Cerebellar cortex (tissue), 1 donor: ENCODE data around the gene DUSP10.

Experiments
- DNase-seq: peaks from one replicate; pipeline ENCODE4 v3.0.0-alpha.2; 2015; ENCODE audit warnings: low spot score

The DUSP10 gene

GRCh38 chr1:221765527-221765926 lies 23.6 kb upstream of the DUSP10 start:
- no peak for DNase-seq

GRCh38 chr1:221762121-221762520 lies 20.2 kb upstream of the DUSP10 start:
- DNase-seq: no peak

GRCh38 chr1:221761354-221762002 lies 19.6 kb upstream of the DUSP10 start:
- no peak for DNase-seq

- no peak for DNase-seq
These were observed 19.0 kb upstream of the DUSP10 start for GRCh38 chr1:221760911-221761310.

GRCh38 chr1:221759436-221759835 lies 17.5 kb upstream of the DUSP10 start:
- DNase-seq: no peak

- no peak for DNase-seq
These were observed 16.6 kb upstream of the DUSP10 start for GRCh38 chr1:221758455-221758854.

GRCh38 chr1:221756830-221757551 lies 15.1 kb upstream of the DUSP10 start:
- no peak for DNase-seq

GRCh38 chr1:221753828-221754188 lies 11.9 kb upstream of the DUSP10 start:
- DNase-seq: no peak

- no peak for DNase-seq
These were observed 9.5 kb upstream of the DUSP10 start for GRCh38 chr1:221751226-221751887.

- DNase-seq: no peak
These were observed 7.1 kb upstream of the DUSP10 start for GRCh38 chr1:221748981-221749380.

GRCh38 chr1:221747839-221748238 lies 6.0 kb upstream of the DUSP10 start:
- no peak for DNase-seq

GRCh38 chr1:221743416-221744208 lies 1.7 kb upstream of the DUSP10 start:
- no peak for DNase-seq

- no peak for DNase-seq
These were observed 896 bp upstream of the DUSP10 start for GRCh38 chr1:221742555-221743415.

GRCh38 chr1:221740993-221741702 lies 741 bp downstream of the DUSP10 start:
- peak; percentile 3 for DNase-seq

- no peak for DNase-seq
These were observed 1.4 kb downstream of the DUSP10 start for GRCh38 chr1:221740369-221740992.

- DNase-seq: no peak
These were observed 2.2 kb downstream of the DUSP10 start for GRCh38 chr1:221739677-221740025.

- DNase-seq: no peak
These were observed 2.7 kb downstream of the DUSP10 start for GRCh38 chr1:221739018-221739676.

GRCh38 chr1:221736714-221737113 lies 5.2 kb downstream of the DUSP10 start:
- no peak for DNase-seq

GRCh38 chr1:221735999-221736398 lies 5.9 kb downstream of the DUSP10 start:
- DNase-seq: no peak

GRCh38 chr1:221734187-221734586 lies 7.7 kb downstream of the DUSP10 start:
- no peak for DNase-seq
